Esophagus muscularis mucosa (tissue), 4 donors: ENCODE data around the gene HAND2. TPM values are rescaled to one million over a fixed set of nuclear protein-coding genes. Genes with fewer than 3 reads are reported as not detected.

Experiments used
- DNase-seq: peaks from one replicate; pipeline ENCODE4 v3.0.0-alpha.2; 2017; ENCODE audit errors: extremely low spot score
- H3K27ac ChIP-seq, 4 donors: fragments of 200-600 bp; sonication (generic); replicated peaks in 1 of 4; 1 replicate in 3 of 4; 2 replicates in 1 of 4; pipeline ENCODE4 v1.5.1; 2016 to 2019; ENCODE audit warnings: mild to moderate bottlenecking in 1 of 4
- H3K27me3 ChIP-seq, 4 donors: fragments of 200-600 bp; sonication (generic); one replicate each; pipeline versions ENCODE4 v1.5.1 to v1.6.0; 2016 to 2019
- H3K36me3 ChIP-seq, 4 donors: fragments of 200-600 bp; sonication (generic); one replicate each; pipeline ENCODE4 v1.5.1; 2016 to 2019
- H3K4me1 ChIP-seq, 4 donors: fragments of 200-600 bp; sonication (generic); one replicate each; pipeline ENCODE4 v1.5.1; 2016 to 2019
- H3K4me3 ChIP-seq, 4 donors: fragments of 200-600 bp; sonication (generic); 1 replicate in 2 of 4; 2 replicates in 2 of 4; pipeline ENCODE4 v1.5.1; 2016 to 2019; ENCODE audit warnings: mild to moderate bottlenecking in 4 of 4, moderate library complexity in 1 of 4
- H3K9me3 ChIP-seq, 4 donors: fragments of 200-600 bp; sonication (generic); 1 replicate in 3 of 4; 2 replicates in 1 of 4; pipeline ENCODE4 v1.5.1; 2016 to 2019
- CTCF ChIP-seq, 3 experiments: fragments of 200-600 bp in 2 of 3; fragments of 450-650 bp in 1 of 3; sonication (generic) in 2 of 3; IDR thresholded peaks; one replicate each; pipeline ENCODE4 v1.5.1; 2017 to 2019; ENCODE audit warnings: antibody characterized with exemption in 3 of 3, mild to moderate bottlenecking in 2 of 3, moderate library complexity in 1 of 3
- EP300 ChIP-seq: sonication (generic); formaldehyde crosslinking; IDR thresholded peaks from one replicate; pipeline ENCODE4 v1.6.1; 2017; ENCODE audit warnings: antibody characterized with exemption
- POLR2A ChIP-seq: fragments of 450-650 bp; IDR thresholded peaks from one replicate; pipeline ENCODE4 v1.6.1; 2017; ENCODE audit warnings: antibody characterized with exemption, moderate library complexity, mild to moderate bottlenecking, low read depth
- POLR2AphosphoS5 ChIP-seq, 2 donors: sonication (generic); formaldehyde crosslinking; IDR thresholded peaks; one replicate each; pipeline ENCODE4 v1.6.1; 2017; ENCODE audit warnings: antibody characterized with exemption in 2 of 2
- WGBS: methylation state at CpG from one replicate; pipeline ENCODE4 v1.1.5; 2018; 5-methylcytosine and 5-hydroxymethylcytosine counted together
- intact Hi-C: fragments of 100-400 bp; cut with DNase I; formaldehyde crosslinking; loops from one replicate; pipeline ENCODE4 v1.15.1; 2023
- total RNA-seq, 4 donors: library from RNA; depleted of rRNA; stranded (reverse); fragments of >200 nt; gene quantifications; one replicate each; pipeline versions ENCODE4 v1.1.0 to v1.2.1, GENCODE V29; 2016

Gene HAND2
- total RNA-seq, 4 donors from 2014 or later: 77.7 to 165 (median 138) TPM

- Histone ChIP-seq H3K9me3 (no peaks in the 10 kb centered on the region), H3K4me1 (peaks cover 6 to 46% (median 37%) of the 10 kb centered on the region in 4 donors), H3K4me3 (no peak overlapping the region), H3K27ac (no peak overlapping the region), H3K36me3 (no peaks in the 10 kb centered on the region), H3K27me3 (peaks cover 0 to 62% (median 0%) of the 10 kb centered on the region in 4 donors)
- intact Hi-C loops: loop anchor here (10.0 kb wide), 1 partner anchor 621 kb away; no protein-coding TSS in a partner anchor
- DNase-seq: peak; percentile 77
- TF ChIP-seq CTCF (IDR thresholded peaks at IDR 0.05) (no peak), EP300 (no peak), POLR2A (no peak), POLR2AphosphoS5 (IDR thresholded peaks at IDR 0.05) (no peak)
- WGBS: 70% methylated on average over 13 of the region's 13 CpGs
Measured at GRCh38 chr4:173503330-173504180, 26.5 kb downstream of the HAND2 start.

- Histone ChIP-seq H3K4me1 (peaks cover 5 to 42% (median 34%) of the 10 kb centered on the region in 4 donors), H3K9me3 (no peaks in the 10 kb centered on the region), H3K4me3 (no peak overlapping the region), H3K36me3 (no peaks in the 10 kb centered on the region), H3K27me3 (peaks cover 0 to 49% (median 0%) of the 10 kb centered on the region in 4 donors), H3K27ac (no peak overlapping the region)
- no peak for DNase-seq
- TF ChIP-seq CTCF (IDR thresholded peaks at IDR 0.05) (no peak), POLR2AphosphoS5 (IDR thresholded peaks at IDR 0.05) (no peak), POLR2A (no peak), EP300 (no peak)
- 76% methylated on average over 5 of the region's 5 CpGs for WGBS
- intact Hi-C loops: loop anchor here (10.0 kb wide), 1 partner anchor 623 kb away; no protein-coding TSS in a partner anchor
Measured at GRCh38 chr4:173502282-173502681, 27.7 kb downstream of the HAND2 start.

DNA sequence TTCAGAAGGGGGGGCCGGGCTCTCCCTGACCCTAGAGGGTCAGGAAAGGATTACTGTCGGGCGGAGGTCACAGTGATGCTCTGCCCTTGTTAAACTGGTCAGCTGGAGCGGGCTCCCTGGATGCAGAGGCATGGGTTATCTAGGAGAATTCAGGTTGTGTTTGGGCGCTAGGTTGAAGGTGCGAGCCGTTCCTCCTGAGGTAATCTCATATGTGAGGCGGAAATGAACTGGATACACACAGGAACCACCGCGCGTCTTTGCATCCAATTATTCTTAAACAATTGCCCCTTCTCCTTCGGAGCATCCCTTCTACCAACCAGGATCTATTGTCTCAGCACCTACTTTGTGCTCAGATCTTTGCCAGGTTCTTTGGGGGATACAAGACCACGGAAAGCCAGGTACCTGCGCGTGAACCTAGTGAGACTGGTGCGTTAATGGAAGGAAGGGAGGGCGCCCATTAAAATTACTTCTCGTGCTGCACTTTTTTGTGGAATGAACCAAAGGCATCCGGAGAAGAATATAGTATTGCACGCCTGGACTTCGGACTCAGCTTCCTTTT lies 28.4 kb downstream of the HAND2 start:
- H3K4me3 ChIP-seq: peak overlapping the region in 1 of 4 donors; percentile 40
- intact Hi-C loops: loop anchor here (10.0 kb wide), 1 partner anchor 623 kb away; no protein-coding TSS in a partner anchor
- peaks cover 0 to 43% (median 0%) of the 10 kb centered on the region in 4 donors for H3K27me3 ChIP-seq
- no peak for TF ChIP-seq POLR2A
- TF ChIP-seq CTCF (IDR thresholded peaks at IDR 0.05): no peak
- no peak for TF ChIP-seq POLR2AphosphoS5 (IDR thresholded peaks at IDR 0.05)
- no peak for TF ChIP-seq EP300
- peaks cover 5 to 37% (median 31%) of the 10 kb centered on the region in 4 donors for H3K4me1 ChIP-seq
- no peaks in the 10 kb centered on the region for H3K9me3 ChIP-seq
- no peak overlapping the region for H3K27ac ChIP-seq
- no peaks in the 10 kb centered on the region for H3K36me3 ChIP-seq
- peak; percentile 47 for DNase-seq
- 75% methylated on average over 21 of the region's 21 CpGs for WGBS

DNA sequence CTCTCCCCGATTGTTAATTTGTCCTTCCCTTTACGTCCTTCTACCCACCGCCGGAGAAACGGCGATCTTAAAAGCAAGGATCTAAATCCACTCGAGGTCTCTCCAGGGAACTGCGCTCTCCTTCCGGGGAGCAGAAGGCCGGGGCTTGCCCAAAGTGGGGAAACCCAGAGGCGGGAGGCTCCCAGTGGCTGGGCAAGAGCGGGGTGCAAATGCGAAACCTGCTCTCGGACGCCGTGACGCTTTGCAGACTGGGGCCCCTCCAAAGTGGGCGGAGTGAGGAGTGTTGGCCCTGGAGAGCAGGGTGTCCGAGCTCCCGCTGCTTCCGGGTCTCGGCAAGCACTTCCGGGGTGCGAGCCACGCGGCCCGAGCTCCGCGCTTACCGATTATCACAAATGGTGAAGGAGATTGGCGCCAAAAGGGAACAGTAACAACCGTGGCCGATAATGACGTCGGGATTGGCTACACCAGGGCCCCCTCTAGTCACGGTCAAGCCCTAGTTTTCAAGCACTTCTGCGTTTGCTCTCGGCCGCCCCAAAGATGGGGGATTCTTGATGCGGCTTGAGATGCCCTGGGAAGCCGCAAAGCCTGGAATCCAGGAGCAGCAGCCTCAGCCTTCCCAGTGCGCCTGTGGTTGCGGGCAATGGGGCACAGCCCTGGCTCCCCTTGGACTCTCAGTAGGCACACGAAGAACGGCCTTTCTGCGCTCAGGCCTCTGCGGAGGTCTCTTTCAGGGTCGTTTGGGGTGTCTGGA lies 29.0 kb downstream of the HAND2 start:
- Histone ChIP-seq H3K9me3 (no peaks in the 10 kb centered on the region), H3K4me3 (peak overlapping the region; percentile 39 to 44 (median 40)), H3K36me3 (no peaks in the 10 kb centered on the region), H3K27ac (no peak overlapping the region), H3K27me3 (peaks cover 0 to 38% (median 0%) of the 10 kb centered on the region in 4 donors), H3K4me1 (peaks cover 0 to 31% (median 25%) of the 10 kb centered on the region in 4 donors)
- no peak for TF ChIP-seq EP300
- no peak for TF ChIP-seq CTCF (IDR thresholded peaks at IDR 0.05)
- TF ChIP-seq POLR2A: no peak
- TF ChIP-seq POLR2AphosphoS5 (IDR thresholded peaks at IDR 0.05): no peak
- WGBS: 33% methylated on average over 35 of the region's 48 CpGs
- intact Hi-C loops: loop anchor here (10.0 kb wide), 1 partner anchor 624 kb away; no protein-coding TSS in a partner anchor
- DNase-seq: peak; percentile 68
